A673 (cell line): Measurements from ENCODE around the gene FGD4.

Experiments used
- CTCF ChIP-seq: fragments of 300-800, 200-600 bp; sonication (generic); conservative IDR thresholded peaks from 2 replicates; pipeline ENCODE4 v1.5.1; 2017; ENCODE audit warnings: low read depth, mild to moderate bottlenecking, antibody characterized with exemption, low read length, moderate library complexity, mixed read lengths
- EZH2 ChIP-seq: fragments of 200-600 bp; sonication (generic); IDR thresholded peaks from 2 replicates; pipeline ENCODE4 v1.6.1; 2017; ENCODE audit warnings: borderline replicate concordance, low read depth, mild to moderate bottlenecking, mixed read lengths, antibody characterized with exemption, low read length; ENCODE audit not compliant: poor library complexity, severe bottlenecking

DNA sequence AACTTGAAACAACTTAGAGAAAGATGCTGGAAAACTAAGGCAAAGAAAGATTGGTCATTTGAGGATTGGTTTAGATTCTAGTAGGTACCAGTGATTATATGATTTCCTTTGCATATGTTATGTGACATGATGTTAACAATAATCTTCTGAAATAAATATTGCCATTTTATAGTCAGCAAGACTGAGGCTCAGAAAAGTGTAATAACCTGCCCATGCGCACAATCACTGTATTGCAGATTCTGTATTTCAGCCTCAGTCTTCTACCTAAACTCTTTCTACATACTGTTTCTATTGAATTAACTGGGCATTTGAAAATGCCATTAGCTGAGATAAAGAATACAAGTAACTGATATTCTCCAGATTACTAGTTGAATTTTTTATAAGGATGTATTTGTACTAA, 61.3 kb downstream of the FGD4 start:
- TF ChIP-seq CTCF: no peak
- TF ChIP-seq EZH2: no peak
